Ovary (tissue), 3 donors: ENCODE results near the gene ACTL10.

Experiments used
- EP300 ChIP-seq: sonication (generic); formaldehyde crosslinking; IDR thresholded peaks from one replicate; pipeline ENCODE4 v1.6.1; 2017; ENCODE audit warnings: antibody characterized with exemption
- POLR2A ChIP-seq: fragments of 450-650 bp; IDR thresholded peaks from one replicate; pipeline ENCODE4 v1.6.1; 2017; ENCODE audit warnings: antibody characterized with exemption, mild to moderate bottlenecking, moderate library complexity
- TF ChIP-seq, protein P1 (sequence below), 3 donors: fragments of 450-650 bp in 2 of 3; fragments of 200-600 bp in 1 of 3; IDR thresholded peaks; one replicate each; pipeline versions ENCODE4 v1.5.1 to v1.8.0; 2016 to 2022; ENCODE audit warnings: antibody characterized with exemption in 3 of 3, mild to moderate bottlenecking in 1 of 3
- donor health status: DM: no; HTN: no; CAD: no.

DNA sequence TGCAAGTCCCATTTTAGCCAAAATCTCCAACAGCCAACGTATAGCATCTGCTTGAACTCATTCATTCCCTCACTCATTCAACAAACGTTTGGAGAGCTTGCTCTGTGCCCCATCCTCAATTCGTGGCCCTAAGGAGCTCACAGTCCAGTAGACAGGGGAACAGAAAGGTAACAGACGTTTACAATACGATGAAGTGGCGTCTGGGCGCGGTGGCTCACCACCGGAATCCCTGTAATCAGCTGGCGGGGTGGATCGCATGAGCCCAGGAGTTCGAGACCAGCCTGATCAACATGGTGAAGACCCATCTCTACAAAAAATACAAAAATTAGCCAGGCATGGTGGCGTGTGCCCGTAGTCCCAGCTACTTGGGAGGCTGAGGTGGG lies 20.2 kb downstream of the ACTL10 start:
- no peak for TF ChIP-seq POLR2A
- TF ChIP-seq, protein P1, sequence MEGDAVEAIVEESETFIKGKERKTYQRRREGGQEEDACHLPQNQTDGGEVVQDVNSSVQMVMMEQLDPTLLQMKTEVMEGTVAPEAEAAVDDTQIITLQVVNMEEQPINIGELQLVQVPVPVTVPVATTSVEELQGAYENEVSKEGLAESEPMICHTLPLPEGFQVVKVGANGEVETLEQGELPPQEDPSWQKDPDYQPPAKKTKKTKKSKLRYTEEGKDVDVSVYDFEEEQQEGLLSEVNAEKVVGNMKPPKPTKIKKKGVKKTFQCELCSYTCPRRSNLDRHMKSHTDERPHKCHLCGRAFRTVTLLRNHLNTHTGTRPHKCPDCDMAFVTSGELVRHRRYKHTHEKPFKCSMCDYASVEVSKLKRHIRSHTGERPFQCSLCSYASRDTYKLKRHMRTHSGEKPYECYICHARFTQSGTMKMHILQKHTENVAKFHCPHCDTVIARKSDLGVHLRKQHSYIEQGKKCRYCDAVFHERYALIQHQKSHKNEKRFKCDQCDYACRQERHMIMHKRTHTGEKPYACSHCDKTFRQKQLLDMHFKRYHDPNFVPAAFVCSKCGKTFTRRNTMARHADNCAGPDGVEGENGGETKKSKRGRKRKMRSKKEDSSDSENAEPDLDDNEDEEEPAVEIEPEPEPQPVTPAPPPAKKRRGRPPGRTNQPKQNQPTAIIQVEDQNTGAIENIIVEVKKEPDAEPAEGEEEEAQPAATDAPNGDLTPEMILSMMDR (IDR thresholded peaks at IDR 0.05), result no peak
- no peak for TF ChIP-seq EP300
